Lung (tissue), 12 donors: ENCODE measurements around the gene OR4F6. TPM values are rescaled to one million over a fixed set of nuclear protein-coding genes. Genes with fewer than 3 reads are reported as not detected.

Source experiments
- ATAC-seq: fragments of 200-7000 bp; cut with Tn5 transposase; one replicate; pipeline ENCODE4 v1.9.1; 2020; ENCODE audit warnings: moderate number of reproducible peaks; ENCODE audit not compliant: insufficient read depth, low FRiP score
- DNase-seq, 3 donors: peaks; one replicate each; pipeline ENCODE4 v3.0.0-alpha.2; 2013 to 2017
- H3K27ac ChIP-seq, 2 donors: one replicate each; pipeline ENCODE4 v1.5.1; 2013; ENCODE audit warnings: mild to moderate bottlenecking in 2 of 2, moderate library complexity in 2 of 2, control low read depth in 1 of 2, inconsistent platforms in 1 of 2, low read depth in 1 of 2, low read length in 1 of 2
- H3K27me3 ChIP-seq, 3 donors: one replicate each; pipeline ENCODE4 v1.5.1; 2013; ENCODE audit warnings: low read length in 2 of 3; ENCODE audit not compliant: control insufficient read depth in 3 of 3, insufficient read depth in 3 of 3
- H3K36me3 ChIP-seq, 4 donors: one replicate each; pipeline ENCODE4 v1.5.1; 2013; ENCODE audit warnings: low read length in 4 of 4, mild to moderate bottlenecking in 1 of 4, moderate library complexity in 1 of 4; ENCODE audit not compliant: control insufficient read depth in 4 of 4, insufficient read depth in 4 of 4
- H3K4me1 ChIP-seq, 5 donors: one replicate each; pipeline ENCODE4 v1.5.1; 2013; ENCODE audit warnings: low read length in 5 of 5, mild to moderate bottlenecking in 2 of 5, moderate library complexity in 1 of 5; ENCODE audit not compliant: control insufficient read depth in 5 of 5, insufficient read depth in 5 of 5
- H3K4me3 ChIP-seq: one replicate; pipeline ENCODE4 v1.5.1; 2013; ENCODE audit warnings: mild to moderate bottlenecking, control low read depth, moderate library complexity
- H3K9ac ChIP-seq, 2 donors: one replicate each; pipeline ENCODE4 v1.5.1; 2013; ENCODE audit warnings: low read length in 2 of 2, control low read depth in 1 of 2; ENCODE audit not compliant: insufficient read depth in 1 of 2
- H3K9me3 ChIP-seq, 4 donors: one replicate each; pipeline ENCODE4 v1.5.1; 2013; ENCODE audit warnings: low read length in 3 of 4, mild to moderate bottlenecking in 1 of 4, moderate library complexity in 1 of 4; ENCODE audit not compliant: control insufficient read depth in 4 of 4, insufficient read depth in 3 of 4
- WGBS, 2 donors: extraction: QIAGEN DNeasy Blood & Tissue Kit; methylation state at CpG; one replicate each; pipeline ENCODE4 v1.1.7; 2013; 5-methylcytosine and 5-hydroxymethylcytosine counted together
- polyA plus RNA-seq, 2 donors: library from polyadenylated mRNA; stranded (reverse); fragments of 200-250 nt; gene quantifications; one replicate each; pipeline ENCODE4 v1.2.1, GENCODE V29; 2013
- total RNA-seq, 2 donors: library from RNA; depleted of rRNA in 1 of 2; stranded (reverse); fragments of >200 nt in 1 of 2; gene quantifications; one replicate each; pipeline ENCODE4 v1.2.1, GENCODE V29; 2014 to 2021
- TF ChIP-seq, protein P1 (sequence below): IDR thresholded peaks from 2 replicates; pipeline ENCODE4 v1.5.1; 2012; ENCODE audit warnings: mild to moderate bottlenecking; ENCODE audit errors: control extremely low read depth, extremely low read depth
- donor health status: control.
- donor health status: control.
- donor health status: Bipolar disorder and iron deficiency.
- donor health status: healthy.
- donor health status: DM: yes; HTN: yes; CAD: no.

Gene OR4F6
- total and polyA plus RNA-seq, 4 donors, result not detected

DNA sequence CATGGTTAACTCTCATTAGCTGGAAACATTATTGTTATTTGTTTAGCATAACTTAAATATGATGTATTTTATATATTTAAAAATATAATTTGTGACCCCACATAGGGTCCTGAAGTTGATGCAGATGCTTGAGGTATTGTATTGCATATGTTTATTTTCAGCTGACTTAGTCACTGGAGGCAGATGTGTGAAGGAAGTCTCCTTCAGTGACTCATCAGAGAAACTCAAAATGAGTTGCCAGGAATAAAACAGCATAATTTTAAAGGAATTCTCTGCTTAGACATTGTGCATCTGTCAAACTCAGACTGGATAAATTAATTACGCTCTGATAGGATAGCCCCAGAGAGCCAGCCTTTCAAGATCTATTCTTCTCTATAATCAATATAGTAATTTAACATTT, 7.9 kb upstream of the OR4F6 start:
- TF ChIP-seq, protein P1, sequence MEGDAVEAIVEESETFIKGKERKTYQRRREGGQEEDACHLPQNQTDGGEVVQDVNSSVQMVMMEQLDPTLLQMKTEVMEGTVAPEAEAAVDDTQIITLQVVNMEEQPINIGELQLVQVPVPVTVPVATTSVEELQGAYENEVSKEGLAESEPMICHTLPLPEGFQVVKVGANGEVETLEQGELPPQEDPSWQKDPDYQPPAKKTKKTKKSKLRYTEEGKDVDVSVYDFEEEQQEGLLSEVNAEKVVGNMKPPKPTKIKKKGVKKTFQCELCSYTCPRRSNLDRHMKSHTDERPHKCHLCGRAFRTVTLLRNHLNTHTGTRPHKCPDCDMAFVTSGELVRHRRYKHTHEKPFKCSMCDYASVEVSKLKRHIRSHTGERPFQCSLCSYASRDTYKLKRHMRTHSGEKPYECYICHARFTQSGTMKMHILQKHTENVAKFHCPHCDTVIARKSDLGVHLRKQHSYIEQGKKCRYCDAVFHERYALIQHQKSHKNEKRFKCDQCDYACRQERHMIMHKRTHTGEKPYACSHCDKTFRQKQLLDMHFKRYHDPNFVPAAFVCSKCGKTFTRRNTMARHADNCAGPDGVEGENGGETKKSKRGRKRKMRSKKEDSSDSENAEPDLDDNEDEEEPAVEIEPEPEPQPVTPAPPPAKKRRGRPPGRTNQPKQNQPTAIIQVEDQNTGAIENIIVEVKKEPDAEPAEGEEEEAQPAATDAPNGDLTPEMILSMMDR, result no peak
- Histone ChIP-seq H3K27me3 (no peaks in the 10 kb centered on the region), H3K4me3 (no peak overlapping the region), H3K9me3 (no peaks in the 10 kb centered on the region), H3K9ac (no peak overlapping the region), H3K36me3 (no peaks in the 10 kb centered on the region), H3K4me1 (no peaks in the 10 kb centered on the region), H3K27ac (no peak overlapping the region)
- no peak for DNase-seq
- 75 to 90% methylated on average over 1 of the region's 1 CpG for WGBS, 2 donors
- no peak for ATAC-seq

DNA sequence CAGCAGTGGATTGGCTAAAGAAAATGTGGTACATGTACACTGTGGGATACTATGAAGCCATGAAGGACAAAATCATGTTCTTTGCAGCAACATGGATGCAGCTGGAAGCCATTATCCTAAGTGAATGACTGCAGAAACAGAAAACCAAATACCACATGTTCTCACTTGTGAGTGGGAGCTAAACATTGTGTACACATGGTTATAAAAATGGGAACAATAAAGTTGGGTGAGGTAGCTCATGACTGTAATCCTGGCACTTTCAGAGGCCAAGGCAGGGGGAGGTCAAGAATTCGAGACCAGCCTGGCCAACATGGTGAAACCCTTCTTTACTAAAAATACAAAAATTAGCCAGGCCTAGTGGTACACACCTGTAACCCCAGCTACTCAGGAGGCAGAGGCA, 3.6 kb upstream of the OR4F6 start:
- 61 to 78% methylated on average over 1 of the region's 1 CpG for WGBS, 2 donors
- H3K27me3 ChIP-seq, result no peaks in the 10 kb centered on the region
- H3K4me1 ChIP-seq, result no peaks in the 10 kb centered on the region
- H3K27ac ChIP-seq, result no peak overlapping the region
- no peak for ATAC-seq
- DNase-seq, result no peak
- no peaks in the 10 kb centered on the region for H3K36me3 ChIP-seq
- H3K4me3 ChIP-seq, result no peak overlapping the region
- H3K9me3 ChIP-seq, result peaks cover 0 to 3% (median 1%) of the 10 kb centered on the region in 4 donors
- TF ChIP-seq, protein P1, result no peak
- no peak overlapping the region for H3K9ac ChIP-seq

DNA sequence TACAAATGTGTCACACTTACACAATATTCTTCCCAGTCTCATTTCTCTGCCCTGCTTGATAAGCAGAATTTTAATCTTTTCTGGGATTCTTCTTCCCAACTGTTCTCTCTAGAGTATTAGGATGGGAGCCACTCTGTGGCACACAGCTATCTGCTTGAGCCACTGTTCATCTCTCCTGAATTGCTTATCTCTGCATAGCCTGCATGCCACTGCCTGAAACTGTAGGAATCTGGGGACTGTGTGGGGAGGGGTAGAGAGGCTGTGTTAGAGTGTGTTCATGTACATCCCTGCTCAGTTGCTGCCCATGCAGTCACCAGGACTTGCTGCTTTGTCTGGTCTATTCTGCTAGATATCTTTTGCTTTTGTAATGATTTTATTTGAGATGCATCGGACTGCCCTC, 2.3 kb upstream of the OR4F6 start:
- TF ChIP-seq, protein P1, result no peak
- Histone ChIP-seq H3K4me1 (no peaks in the 10 kb centered on the region), H3K9me3 (peaks cover 0 to 3% (median 1%) of the 10 kb centered on the region in 4 donors), H3K4me3 (no peak overlapping the region), H3K9ac (no peak overlapping the region), H3K27ac (no peak overlapping the region), H3K27me3 (no peaks in the 10 kb centered on the region), H3K36me3 (no peaks in the 10 kb centered on the region)
- ATAC-seq (no peak), DNase-seq (no peak)
- WGBS, 2 donors, result 88 to 93% methylated on average over 1 of the region's 1 CpG

DNA sequence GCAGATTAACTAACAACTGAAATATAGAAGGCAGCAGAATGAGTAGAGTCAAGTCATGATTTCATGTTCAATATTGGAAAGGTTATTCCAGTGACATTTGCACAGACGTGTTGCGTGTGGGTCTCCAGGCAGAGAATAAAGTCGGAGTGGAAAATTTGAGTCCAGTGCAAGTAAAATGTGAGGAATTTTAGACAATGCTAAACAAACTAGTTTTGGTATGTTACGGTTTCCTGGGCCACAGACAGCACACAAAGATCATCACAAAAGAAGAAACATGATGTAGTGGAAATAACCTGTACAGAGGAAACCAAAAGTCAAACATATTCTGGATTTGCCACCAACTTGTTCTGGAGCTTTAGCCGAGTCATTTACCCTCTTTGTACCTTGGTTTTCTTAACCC, 367 bp downstream of the OR4F6 start:
- H3K9me3 ChIP-seq, result peaks cover 0 to 5% (median 1%) of the 10 kb centered on the region in 4 donors
- TF ChIP-seq, protein P1, result no peak
- no peak for ATAC-seq
- no peaks in the 10 kb centered on the region for H3K4me1 ChIP-seq
- no peaks in the 10 kb centered on the region for H3K27me3 ChIP-seq
- no peak overlapping the region for H3K4me3 ChIP-seq
- WGBS, 2 donors, result 75 to 82% methylated on average over 5 of the region's 5 CpGs
- H3K36me3 ChIP-seq, result no peaks in the 10 kb centered on the region
- H3K27ac ChIP-seq, result no peak overlapping the region
- no peak overlapping the region for H3K9ac ChIP-seq
- no peak for DNase-seq
